ENCODE data around the gene GRM7.

DNA sequence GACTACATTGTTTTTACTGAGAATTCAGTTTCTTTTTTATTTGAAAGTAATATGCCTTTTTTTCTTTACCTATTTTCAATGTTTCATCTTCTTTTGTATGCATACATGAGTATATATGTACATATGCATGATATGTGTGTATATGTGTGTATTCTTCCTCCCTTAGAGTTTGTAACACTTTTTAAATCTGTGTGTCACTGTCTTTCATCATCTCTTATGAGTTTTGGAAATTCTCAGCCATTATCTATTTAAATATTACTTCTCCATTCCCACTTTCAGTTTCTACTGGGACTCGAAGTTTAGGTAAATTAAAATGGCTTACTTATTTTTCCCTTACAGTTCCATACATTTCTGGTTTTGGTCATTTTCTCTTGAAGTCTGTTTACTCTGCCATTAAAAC lies 754.1 kb downstream of the GRM7 start:
- TF ChIP-seq, protein P1, sequence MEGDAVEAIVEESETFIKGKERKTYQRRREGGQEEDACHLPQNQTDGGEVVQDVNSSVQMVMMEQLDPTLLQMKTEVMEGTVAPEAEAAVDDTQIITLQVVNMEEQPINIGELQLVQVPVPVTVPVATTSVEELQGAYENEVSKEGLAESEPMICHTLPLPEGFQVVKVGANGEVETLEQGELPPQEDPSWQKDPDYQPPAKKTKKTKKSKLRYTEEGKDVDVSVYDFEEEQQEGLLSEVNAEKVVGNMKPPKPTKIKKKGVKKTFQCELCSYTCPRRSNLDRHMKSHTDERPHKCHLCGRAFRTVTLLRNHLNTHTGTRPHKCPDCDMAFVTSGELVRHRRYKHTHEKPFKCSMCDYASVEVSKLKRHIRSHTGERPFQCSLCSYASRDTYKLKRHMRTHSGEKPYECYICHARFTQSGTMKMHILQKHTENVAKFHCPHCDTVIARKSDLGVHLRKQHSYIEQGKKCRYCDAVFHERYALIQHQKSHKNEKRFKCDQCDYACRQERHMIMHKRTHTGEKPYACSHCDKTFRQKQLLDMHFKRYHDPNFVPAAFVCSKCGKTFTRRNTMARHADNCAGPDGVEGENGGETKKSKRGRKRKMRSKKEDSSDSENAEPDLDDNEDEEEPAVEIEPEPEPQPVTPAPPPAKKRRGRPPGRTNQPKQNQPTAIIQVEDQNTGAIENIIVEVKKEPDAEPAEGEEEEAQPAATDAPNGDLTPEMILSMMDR (conservative IDR thresholded peaks at IDR 0.05 in 1 of 2, IDR thresholded peaks at IDR 0.05 in 1 of 2; ENCODE audit: extremely low read depth in 1 of 2, insufficient read depth in 1 of 2, low read depth in 1 of 2, low read length in 2 of 2), result no peak
- TF ChIP-seq EZH2 (IDR thresholded peaks at IDR 0.05; ENCODE audit: borderline replicate concordance, low read length), result no peak

Measured in mammary epithelial cell (primary cell).